Osteoblast (primary cell): ENCODE results near the gene EYS. TPM values are rescaled to one million over a fixed set of nuclear protein-coding genes. Genes with fewer than 3 reads are reported as not detected.

Experiments used
- DNase-seq: peaks from one replicate; pipeline ENCODE4 v3.0.0; 2011; ENCODE audit warnings: low spot score, mixed read lengths; ENCODE audit not compliant: insufficient read length; ENCODE audit errors: missing footprints
- H2AFZ ChIP-seq: 2 replicates; pipeline ENCODE4 v1.6.0; 2011; ENCODE audit warnings: mild to moderate bottlenecking, low read length
- H3K27ac ChIP-seq: 2 replicates; pipeline ENCODE4 v1.5.1; 2011; ENCODE audit warnings: mild to moderate bottlenecking, low read depth, low read length, moderate library complexity
- H3K27me3 ChIP-seq: 2 replicates; pipeline ENCODE4 v1.6.0; 2012; ENCODE audit warnings: mild to moderate bottlenecking, control low read depth, inconsistent platforms, low read length, moderate library complexity; ENCODE audit not compliant: insufficient read depth
- H3K36me3 ChIP-seq: 2 replicates; pipeline ENCODE4 v1.5.1; 2011; ENCODE audit warnings: mild to moderate bottlenecking, low read length, control low read depth, moderate library complexity; ENCODE audit not compliant: insufficient read depth
- H3K4me1 ChIP-seq: 2 replicates; pipeline ENCODE4 v1.5.1; 2011; ENCODE audit warnings: mild to moderate bottlenecking, low read length, control low read depth, moderate library complexity; ENCODE audit not compliant: insufficient read depth
- H3K4me2 ChIP-seq: 2 replicates; pipeline ENCODE4 v1.6.0; 2011; ENCODE audit warnings: mild to moderate bottlenecking, low read length; ENCODE audit not compliant: insufficient read depth
- H3K4me3 ChIP-seq: fragments of 200-600 bp; sonication (generic); 3 replicates; pipeline ENCODE4 v1.5.1; 2012; ENCODE audit warnings: mild to moderate bottlenecking, low read length, inconsistent platforms; ENCODE audit not compliant: insufficient read depth
- H3K79me2 ChIP-seq: 2 replicates; pipeline ENCODE4 v1.6.0; 2012; ENCODE audit warnings: mild to moderate bottlenecking, low read length, control low read depth, inconsistent platforms; ENCODE audit not compliant: insufficient read depth
- H3K9me3 ChIP-seq: 2 replicates; pipeline ENCODE4 v1.5.1; 2011; ENCODE audit warnings: low read depth, low read length, control low read depth
- H4K20me1 ChIP-seq: 2 replicates; pipeline ENCODE4 v1.6.0; 2012; ENCODE audit warnings: mild to moderate bottlenecking, low read length, control low read depth; ENCODE audit not compliant: insufficient read depth
- total RNA-seq: library from RNA; depleted of rRNA; stranded (reverse); fragments of >200 nt; gene quantifications from 2 replicates; pipeline ENCODE4 v1.2.3, GENCODE V29; 2012
- TF ChIP-seq, protein P1 (sequence below): IDR thresholded peaks from 2 replicates; pipeline ENCODE4 v1.5.1; 2011; ENCODE audit warnings: mild to moderate bottlenecking, low read depth, low read length, moderate library complexity; ENCODE audit errors: extremely low read depth

The EYS gene
- total RNA-seq, 1 donor, result under 0.01 TPM

DNA sequence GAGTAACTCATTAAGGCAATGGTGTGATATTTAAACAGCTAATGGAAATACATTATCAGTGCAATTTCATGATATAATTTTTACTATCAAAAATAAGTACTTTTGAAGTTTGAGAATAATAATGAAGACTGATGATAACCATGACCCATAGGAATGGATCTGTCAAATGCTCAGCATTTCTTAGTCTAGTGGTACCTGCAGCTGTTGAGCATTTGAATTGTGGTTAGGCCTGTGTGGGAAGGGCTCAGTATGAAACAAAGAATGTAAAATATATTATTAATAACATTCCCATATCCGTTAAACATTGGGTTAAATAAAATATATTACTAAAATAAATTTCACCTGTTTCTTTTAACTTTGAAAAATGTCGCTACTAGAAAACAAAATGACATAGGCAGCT, 1898.5 kb downstream of the EYS start:
- no peak for DNase-seq
- no peaks in the 10 kb centered on the region for H3K9me3 ChIP-seq
- H3K4me1 ChIP-seq, result peaks cover 31% of the 10 kb centered on the region
- no peaks in the 10 kb centered on the region for H4K20me1 ChIP-seq
- H2AFZ ChIP-seq, result no peak overlapping the region
- no peak overlapping the region for H3K27ac ChIP-seq
- H3K4me3 ChIP-seq, result no peak overlapping the region
- no peaks in the 10 kb centered on the region for H3K36me3 ChIP-seq
- H3K79me2 ChIP-seq, result no peaks in the 10 kb centered on the region
- no peak overlapping the region for H3K4me2 ChIP-seq
- H3K27me3 ChIP-seq, result no peaks in the 10 kb centered on the region
- TF ChIP-seq, protein P1, sequence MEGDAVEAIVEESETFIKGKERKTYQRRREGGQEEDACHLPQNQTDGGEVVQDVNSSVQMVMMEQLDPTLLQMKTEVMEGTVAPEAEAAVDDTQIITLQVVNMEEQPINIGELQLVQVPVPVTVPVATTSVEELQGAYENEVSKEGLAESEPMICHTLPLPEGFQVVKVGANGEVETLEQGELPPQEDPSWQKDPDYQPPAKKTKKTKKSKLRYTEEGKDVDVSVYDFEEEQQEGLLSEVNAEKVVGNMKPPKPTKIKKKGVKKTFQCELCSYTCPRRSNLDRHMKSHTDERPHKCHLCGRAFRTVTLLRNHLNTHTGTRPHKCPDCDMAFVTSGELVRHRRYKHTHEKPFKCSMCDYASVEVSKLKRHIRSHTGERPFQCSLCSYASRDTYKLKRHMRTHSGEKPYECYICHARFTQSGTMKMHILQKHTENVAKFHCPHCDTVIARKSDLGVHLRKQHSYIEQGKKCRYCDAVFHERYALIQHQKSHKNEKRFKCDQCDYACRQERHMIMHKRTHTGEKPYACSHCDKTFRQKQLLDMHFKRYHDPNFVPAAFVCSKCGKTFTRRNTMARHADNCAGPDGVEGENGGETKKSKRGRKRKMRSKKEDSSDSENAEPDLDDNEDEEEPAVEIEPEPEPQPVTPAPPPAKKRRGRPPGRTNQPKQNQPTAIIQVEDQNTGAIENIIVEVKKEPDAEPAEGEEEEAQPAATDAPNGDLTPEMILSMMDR, result no peak

DNA sequence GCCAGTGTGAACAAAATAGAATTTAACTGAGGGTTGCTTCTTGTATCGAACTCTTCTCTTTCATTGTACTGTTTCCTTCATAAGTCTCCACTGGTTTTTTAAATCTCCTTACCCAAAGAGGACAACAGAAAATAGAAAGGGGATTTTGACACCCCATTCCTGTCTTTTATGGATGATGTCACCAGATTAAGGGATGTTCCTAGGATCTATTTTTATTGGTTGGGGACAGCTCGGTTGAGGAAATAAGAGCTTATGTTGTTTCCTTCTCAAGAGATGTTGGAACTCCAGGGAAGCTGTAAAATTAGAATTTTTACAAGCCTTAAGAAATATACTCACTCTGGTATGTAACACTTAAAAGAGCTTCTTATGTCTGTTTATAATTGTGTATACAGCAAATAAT, 1900.0 kb downstream of the EYS start:
- peak overlapping the region; percentile 65 for H3K27ac ChIP-seq
- peak overlapping the region; percentile 49 for H2AFZ ChIP-seq
- H3K4me1 ChIP-seq, result peaks cover 31% of the 10 kb centered on the region
- H3K79me2 ChIP-seq, result no peaks in the 10 kb centered on the region
- H3K4me3 ChIP-seq, result no peak overlapping the region
- H3K36me3 ChIP-seq, result no peaks in the 10 kb centered on the region
- H4K20me1 ChIP-seq, result no peaks in the 10 kb centered on the region
- H3K27me3 ChIP-seq, result no peaks in the 10 kb centered on the region
- TF ChIP-seq, protein P1, result no peak
- DNase-seq, result no peak
- peak overlapping the region; percentile 59 for H3K4me2 ChIP-seq
- H3K9me3 ChIP-seq, result no peaks in the 10 kb centered on the region

- peak overlapping the region; percentile 49 for H2AFZ ChIP-seq
- H3K27me3 ChIP-seq, result no peaks in the 10 kb centered on the region
- H3K4me1 ChIP-seq, result peaks cover 31% of the 10 kb centered on the region
- peak overlapping the region; percentile 59 for H3K4me2 ChIP-seq
- H3K4me3 ChIP-seq, result no peak overlapping the region
- H3K9me3 ChIP-seq, result no peaks in the 10 kb centered on the region
- no peak for DNase-seq
- no peaks in the 10 kb centered on the region for H3K36me3 ChIP-seq
- no peaks in the 10 kb centered on the region for H3K79me2 ChIP-seq
- TF ChIP-seq, protein P1, result no peak
- no peaks in the 10 kb centered on the region for H4K20me1 ChIP-seq
- H3K27ac ChIP-seq, result peak overlapping the region; percentile 65
Observed at GRCh38 chr6:63806573-63806913, 1900.5 kb downstream of the EYS start.

DNA sequence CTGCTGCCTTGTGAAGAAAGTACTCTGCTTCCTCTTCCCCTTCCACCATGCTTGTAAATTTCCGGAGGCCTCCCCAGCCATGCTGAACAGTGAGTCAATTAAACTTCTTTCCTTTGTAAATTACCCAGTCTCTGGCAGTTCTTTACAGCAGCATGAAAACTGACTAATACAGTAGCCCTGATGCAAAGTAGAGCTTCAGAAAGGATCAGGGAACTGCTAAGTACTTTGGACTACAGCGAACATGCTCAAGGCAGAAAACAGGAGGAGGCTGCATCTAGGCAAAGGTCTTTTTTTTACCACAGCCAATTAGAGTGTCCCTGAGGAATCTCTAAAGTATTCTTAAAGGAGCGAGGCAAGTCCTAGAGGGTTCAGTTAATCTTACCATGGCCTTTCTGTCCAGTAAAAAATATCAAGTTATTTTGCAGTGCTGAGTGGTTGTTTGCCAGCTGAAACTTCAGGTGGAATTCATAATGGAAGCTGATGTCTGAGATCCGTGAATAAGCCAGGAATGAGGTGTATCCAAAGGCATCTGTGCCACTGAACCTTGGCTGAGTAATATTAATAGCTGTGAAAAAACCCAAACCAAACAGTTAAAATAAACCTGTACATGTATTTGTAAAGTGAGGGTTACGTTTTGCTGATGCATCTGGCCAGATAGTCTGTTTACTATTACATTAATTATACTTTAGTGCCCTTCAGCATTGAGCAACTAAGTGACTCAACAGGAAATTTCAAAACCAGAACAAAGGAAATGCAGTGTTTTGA, 1901.0 kb downstream of the EYS start:
- Histone ChIP-seq H2AFZ (no peak overlapping the region), H3K4me3 (no peak overlapping the region), H3K27me3 (no peaks in the 10 kb centered on the region), H4K20me1 (no peaks in the 10 kb centered on the region), H3K79me2 (no peaks in the 10 kb centered on the region), H3K36me3 (no peaks in the 10 kb centered on the region), H3K9me3 (no peaks in the 10 kb centered on the region), H3K27ac (peak overlapping the region; percentile 65), H3K4me2 (peak overlapping the region; percentile 59), H3K4me1 (peaks cover 31% of the 10 kb centered on the region)
- no peak for DNase-seq
- TF ChIP-seq, protein P1, result no peak
